Caco-2 (cell line): ENCODE measurements around the gene KIR2DL4. TPM values are rescaled to one million over a fixed set of nuclear protein-coding genes. Genes with fewer than 3 reads are reported as not detected.
"Not testable (repeated sequence)": the region's sequence is repeated elsewhere in the genome, so short reads cannot be mapped to it uniquely, and the experiment has no call there.

ENCODE experiments used
- BruUV-seq: library from RNA; stranded (reverse); fragments of 400-500 nt; replicated peaks from 2 replicates; lab custom pipeline; 2021; lab: Mats Ljungman, UMichigan
- CTCF ChIA-PET: fragments of 300-600 bp; sonication (Branson Sonifier 250); formaldehyde crosslinking; loops from one replicate; lab custom pipeline; 2022; ENCODE audit warnings: antibody characterized with exemption; lab: Charles Lee
- POLR2A ChIA-PET: fragments of 300-600 bp; sonication (Branson Sonifier 250); formaldehyde crosslinking; loops from one replicate; lab custom pipeline; 2022; ENCODE audit warnings: antibody characterized with exemption; lab: Charles Lee
- DNase-seq, 2 experiments: peaks; one replicate each; pipeline versions ENCODE4 v3.0.0 to v3.0.0-alpha.2; 2020 to 2022
- H3K27me3 ChIP-seq: replicated peaks from 2 replicates; pipeline ENCODE4 v1.6.0; 2011; ENCODE audit warnings: low read length; ENCODE audit not compliant: control insufficient read depth, insufficient read depth
- H3K36me3 ChIP-seq: 2 replicates; pipeline ENCODE4 v1.5.1; 2011; ENCODE audit warnings: low read length; ENCODE audit not compliant: control insufficient read depth, insufficient read depth
- H3K4me1 ChIP-seq: fragments of 250-450 bp; sonication (Bioruptor Pico); 2 replicates; pipeline ENCODE4 v1.5.1; 2020; ENCODE audit warnings: mild to moderate bottlenecking
- H3K4me3 ChIP-seq: 2 replicates; pipeline ENCODE4 v1.5.1; 2011; ENCODE audit warnings: low read depth, mild to moderate bottlenecking, control low read depth, low read length
- H3K9me3 ChIP-seq: fragments of 250-450 bp; sonication (Bioruptor Pico); 2 replicates; pipeline ENCODE4 v1.5.1; 2020; ENCODE audit warnings: mild to moderate bottlenecking, moderate library complexity
- H3K27ac Mint-ChIP-seq: one replicate; pipeline ENCODE4 v1.8.0; 2022; ENCODE audit warnings: mixed read lengths; ENCODE audit not compliant: unreplicated experiment
- H3K27me3 Mint-ChIP-seq: one replicate; pipeline ENCODE4 v1.8.0; 2022; ENCODE audit warnings: mixed read lengths; ENCODE audit not compliant: insufficient read depth, unreplicated experiment
- H3K36me3 Mint-ChIP-seq: one replicate; pipeline ENCODE4 v1.8.0; 2022; ENCODE audit warnings: mild to moderate bottlenecking, mixed read lengths; ENCODE audit not compliant: insufficient read depth, unreplicated experiment
- H3K4me1 Mint-ChIP-seq: one replicate; pipeline ENCODE4 v1.8.0; 2022; ENCODE audit warnings: low read depth, mixed read lengths; ENCODE audit not compliant: unreplicated experiment
- H3K4me3 Mint-ChIP-seq: one replicate; pipeline ENCODE4 v1.8.0; 2022; ENCODE audit warnings: mild to moderate bottlenecking, moderate library complexity, mixed read lengths; ENCODE audit not compliant: unreplicated experiment
- H3K9me3 Mint-ChIP-seq: one replicate; pipeline ENCODE4 v1.8.0; 2022; ENCODE audit warnings: mixed read lengths; ENCODE audit not compliant: unreplicated experiment
- intact Hi-C: fragments of 100-400 bp; cut with micrococcal nuclease; formaldehyde crosslinking; loops from one replicate; pipeline ENCODE4 v1.10.0; 2022; ENCODE audit not compliant: unreplicated experiment
- total RNA-seq: library from RNA; stranded (reverse); gene quantifications from 2 replicates; pipeline ENCODE4 v1.2.3, GENCODE V29; 2022
- TF ChIP-seq, protein P1 (sequence below), 2 experiments: fragments of 200-600 bp in 1 of 2; IDR thresholded peaks; 1 replicate in 1 of 2; 2 replicates in 1 of 2; pipeline versions ENCODE4 v1.5.1 to v1.8.0; 2011 to 2022; ENCODE audit warnings: antibody characterized with exemption in 1 of 2, control low read depth in 1 of 2, inconsistent platforms in 1 of 2, low read depth in 1 of 2, low read length in 1 of 2, mild to moderate bottlenecking in 1 of 2, moderate library complexity in 1 of 2; ENCODE audit not compliant: insufficient read depth in 1 of 2, severe bottlenecking in 1 of 2, unreplicated experiment in 1 of 2

Gene KIR2DL4
- total RNA-seq, 1 experiment from 2014 or later = not detected

DNA sequence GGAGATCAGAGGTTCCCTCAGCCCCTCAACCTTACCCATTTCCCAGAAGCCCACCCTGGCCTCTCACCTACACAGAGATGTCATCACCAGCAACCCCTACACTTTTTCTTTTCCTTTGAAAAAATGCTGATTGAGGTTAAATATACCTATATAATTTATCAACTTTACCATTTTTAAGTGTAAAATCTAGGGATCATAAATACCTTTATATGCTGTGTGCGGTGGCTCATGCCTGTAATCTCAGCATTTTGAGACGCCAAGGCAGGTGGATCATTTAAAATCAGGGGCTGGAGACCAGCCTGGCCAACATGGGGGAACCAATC, 3.1 kb downstream of the KIR2DL4 start:
- no TSS peak for BruUV-seq
- intact Hi-C loops = no loop called here
- no peak overlapping the region for H3K4me3 ChIP-seq
- H3K4me1 Mint-ChIP-seq = no peaks in the 10 kb centered on the region
- no peak overlapping the region for H3K27ac Mint-ChIP-seq
- H3K36me3 Mint-ChIP-seq = no peaks in the 10 kb centered on the region
- peaks cover 9% of the 10 kb centered on the region for H3K9me3 Mint-ChIP-seq
- no peaks in the 10 kb centered on the region for H3K36me3 ChIP-seq
- no peaks in the 10 kb centered on the region; the same call in 1 of the 2 replicates for H3K9me3 ChIP-seq
- POLR2A ChIA-PET = no interaction called here
- no peaks in the 10 kb centered on the region for H3K4me1 ChIP-seq
- no peak overlapping the region for H3K4me3 Mint-ChIP-seq
- TF ChIP-seq, protein P1, sequence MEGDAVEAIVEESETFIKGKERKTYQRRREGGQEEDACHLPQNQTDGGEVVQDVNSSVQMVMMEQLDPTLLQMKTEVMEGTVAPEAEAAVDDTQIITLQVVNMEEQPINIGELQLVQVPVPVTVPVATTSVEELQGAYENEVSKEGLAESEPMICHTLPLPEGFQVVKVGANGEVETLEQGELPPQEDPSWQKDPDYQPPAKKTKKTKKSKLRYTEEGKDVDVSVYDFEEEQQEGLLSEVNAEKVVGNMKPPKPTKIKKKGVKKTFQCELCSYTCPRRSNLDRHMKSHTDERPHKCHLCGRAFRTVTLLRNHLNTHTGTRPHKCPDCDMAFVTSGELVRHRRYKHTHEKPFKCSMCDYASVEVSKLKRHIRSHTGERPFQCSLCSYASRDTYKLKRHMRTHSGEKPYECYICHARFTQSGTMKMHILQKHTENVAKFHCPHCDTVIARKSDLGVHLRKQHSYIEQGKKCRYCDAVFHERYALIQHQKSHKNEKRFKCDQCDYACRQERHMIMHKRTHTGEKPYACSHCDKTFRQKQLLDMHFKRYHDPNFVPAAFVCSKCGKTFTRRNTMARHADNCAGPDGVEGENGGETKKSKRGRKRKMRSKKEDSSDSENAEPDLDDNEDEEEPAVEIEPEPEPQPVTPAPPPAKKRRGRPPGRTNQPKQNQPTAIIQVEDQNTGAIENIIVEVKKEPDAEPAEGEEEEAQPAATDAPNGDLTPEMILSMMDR (IDR thresholded peaks at IDR 0.05; ENCODE audit: insufficient read depth in 1 of 2, low read depth in 1 of 2, low read length in 1 of 2, severe bottlenecking in 1 of 2, unreplicated experiment in 1 of 2) = no peak
- CTCF ChIA-PET = no interaction called here
- no peak for DNase-seq
- H3K27me3 Mint-ChIP-seq = peaks cover 36% of the 10 kb centered on the region
- no peaks in the 10 kb centered on the region for H3K27me3 ChIP-seq

DNA sequence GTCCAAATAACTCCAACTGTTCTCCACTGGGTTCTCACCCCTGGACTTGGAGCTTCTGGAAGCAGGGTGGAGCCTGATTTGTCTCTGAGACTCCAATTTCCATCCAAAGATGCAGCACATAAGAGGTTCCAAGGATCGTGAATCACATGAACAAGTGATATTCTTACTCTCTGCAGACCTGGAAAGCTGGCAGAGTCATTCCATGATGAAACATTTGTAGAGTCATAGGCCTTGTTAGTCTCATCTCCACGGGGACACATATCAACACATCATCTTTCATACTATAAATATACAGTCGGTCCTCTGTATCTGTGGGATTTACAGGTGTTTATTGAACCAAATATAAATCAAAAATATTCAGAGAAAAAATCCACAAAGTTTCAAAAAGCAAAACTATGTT, 11.2 kb downstream of the KIR2DL4 start:
- H3K27me3 Mint-ChIP-seq = peaks cover 26% of the 10 kb centered on the region
- H3K36me3 Mint-ChIP-seq, H3K9me3 ChIP-seq, H3K4me3 Mint-ChIP-seq, intact Hi-C loops, H3K27me3 ChIP-seq, DNase-seq, CTCF ChIA-PET, H3K27ac Mint-ChIP-seq, H3K4me1 Mint-ChIP-seq, H3K9me3 Mint-ChIP-seq, POLR2A ChIA-PET, H3K4me3 ChIP-seq, H3K36me3 ChIP-seq, H3K4me1 ChIP-seq, BruUV-seq: not testable (repeated sequence)

DNA sequence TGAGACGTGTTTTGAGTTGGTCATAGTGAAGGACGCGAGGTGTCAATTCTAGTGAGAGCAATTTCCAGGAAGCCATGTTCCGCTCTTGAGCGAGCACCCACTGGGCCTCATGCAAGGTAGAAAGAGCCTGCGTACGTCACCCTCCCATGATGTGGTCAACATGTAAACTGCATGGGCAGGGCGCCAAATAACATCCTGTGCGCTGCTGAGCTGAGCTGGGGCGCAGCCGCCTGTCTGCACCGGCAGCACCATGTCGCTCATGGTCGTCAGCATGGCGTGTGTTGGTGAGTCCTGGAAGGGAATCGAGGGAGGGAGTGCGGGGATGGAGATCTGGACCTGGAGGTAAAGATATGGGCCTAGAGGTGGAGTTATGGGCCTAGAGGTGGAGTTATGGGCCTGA, 12.8 kb downstream of the KIR2DL4 start, which contains the start of gene KIR3DL1:
Gene KIR3DL1 (plus strand): TSS at position 218 of the 400 bp plus-strand sequence.
- CTCF ChIA-PET, H3K4me3 Mint-ChIP-seq, BruUV-seq, H3K27ac Mint-ChIP-seq, POLR2A ChIA-PET, H3K4me1 Mint-ChIP-seq, H3K9me3 ChIP-seq, H3K36me3 Mint-ChIP-seq, H3K4me3 ChIP-seq, DNase-seq, H3K9me3 Mint-ChIP-seq, H3K36me3 ChIP-seq, intact Hi-C loops, H3K27me3 ChIP-seq, H3K4me1 ChIP-seq: not testable (repeated sequence)
- peaks cover 28% of the 10 kb centered on the region for H3K27me3 Mint-ChIP-seq

DNA sequence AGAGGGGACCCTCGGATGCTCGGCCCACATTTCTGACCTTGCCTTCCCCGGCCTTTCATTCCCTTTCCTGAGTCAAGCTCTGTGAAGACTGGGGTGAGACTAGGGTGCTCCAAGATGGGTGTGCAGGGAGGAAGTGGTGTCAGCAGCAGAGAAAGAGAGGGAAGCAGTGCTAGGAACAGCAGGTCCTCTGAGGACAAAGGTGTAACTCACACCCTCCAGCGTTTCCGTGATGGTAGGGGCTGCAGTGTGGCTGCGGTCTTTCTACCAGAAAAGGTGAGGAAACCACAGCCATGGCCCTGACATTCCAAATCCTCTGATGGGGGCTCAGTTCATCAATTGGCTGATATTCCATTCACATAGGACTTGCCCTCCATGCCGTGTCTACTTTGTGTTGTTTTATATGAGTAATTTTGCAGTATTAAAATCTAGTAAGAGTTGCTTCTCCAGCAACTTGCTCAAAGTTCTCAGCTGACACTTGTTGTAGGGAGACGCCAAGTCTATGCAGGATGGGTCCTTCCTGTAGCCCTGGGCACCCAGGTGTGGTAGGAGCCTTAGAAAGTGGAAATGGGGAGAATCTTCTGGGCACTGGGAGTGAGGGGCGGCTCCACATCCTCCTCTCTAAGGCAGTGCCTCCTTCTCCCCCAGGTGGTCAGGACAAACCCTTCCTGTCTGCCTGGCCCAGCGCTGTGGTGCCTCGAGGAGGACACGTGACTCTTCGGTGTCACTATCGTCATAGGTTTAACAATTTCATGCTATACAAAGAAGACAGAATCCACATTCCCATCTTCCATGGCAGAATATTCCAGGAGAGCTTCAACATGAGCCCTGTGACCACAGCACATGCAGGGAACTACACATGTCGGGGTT, 14.5 kb downstream of the KIR2DL4 start:
- Mint-ChIP-seq H3K4me3 (no peak overlapping the region), H3K36me3 (no peaks in the 10 kb centered on the region), H3K4me1 (no peaks in the 10 kb centered on the region), H3K27me3 (peaks cover 26% of the 10 kb centered on the region), H3K27ac (no peak overlapping the region), H3K9me3 (no peaks in the 10 kb centered on the region)
- Histone ChIP-seq H3K9me3 (no peaks in the 10 kb centered on the region), H3K36me3 (no peaks in the 10 kb centered on the region), H3K4me1 (no peaks in the 10 kb centered on the region), H3K4me3 (no peak overlapping the region), H3K27me3 (no peaks in the 10 kb centered on the region; the same call in 1 of the 2 replicates)
- ChIA-PET CTCF (no interaction called here), POLR2A (no interaction called here)
- TF ChIP-seq, protein P1 (IDR thresholded peaks at IDR 0.05; ENCODE audit: insufficient read depth in 1 of 2, low read depth in 1 of 2, low read length in 1 of 2, severe bottlenecking in 1 of 2, unreplicated experiment in 1 of 2) = no peak
- DNase-seq = no peak
- BruUV-seq = no TSS peak
- intact Hi-C loops = no loop called here

DNA sequence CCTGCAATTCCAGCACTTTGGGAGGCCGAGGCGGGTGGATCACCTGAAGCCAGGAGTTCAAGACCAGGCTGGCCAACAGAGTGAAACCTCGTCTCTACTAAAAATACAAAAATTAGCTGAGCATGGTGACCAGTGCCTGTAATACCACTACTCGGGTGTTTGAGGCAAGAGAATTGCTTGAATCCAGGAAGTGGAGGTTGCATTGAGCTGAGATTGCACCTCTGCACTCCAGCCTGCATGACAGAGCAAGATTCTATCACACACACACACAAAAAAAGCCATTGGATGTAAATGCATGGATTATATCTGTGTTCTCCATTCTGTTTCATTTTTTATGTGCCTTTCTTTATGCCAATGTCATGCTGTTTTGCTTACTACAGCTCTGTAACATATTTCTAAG, 21.0 kb downstream of the KIR2DL4 start:
- H3K27ac Mint-ChIP-seq, H3K9me3 Mint-ChIP-seq, intact Hi-C loops, BruUV-seq, H3K4me3 ChIP-seq, DNase-seq, H3K4me3 Mint-ChIP-seq, H3K36me3 Mint-ChIP-seq, POLR2A ChIA-PET, CTCF ChIA-PET, H3K9me3 ChIP-seq, H3K36me3 ChIP-seq, H3K27me3 ChIP-seq, H3K4me1 Mint-ChIP-seq, H3K4me1 ChIP-seq: not testable (repeated sequence)
- peaks cover 25% of the 10 kb centered on the region for H3K27me3 Mint-ChIP-seq
